ENCODE results near the gene GNPDA1. TPM values are rescaled to one million over a fixed set of nuclear protein-coding genes. Genes with fewer than 3 reads are reported as not detected.
"Not testable (repeated sequence)": the region's sequence is repeated elsewhere in the genome, so short reads cannot be mapped to it uniquely, and the experiment has no call there.

The GNPDA1 gene
- total RNA-seq, 6 donors from 2014 or later = 21.6 to 37.5 (median 31.7) TPM

DNA sequence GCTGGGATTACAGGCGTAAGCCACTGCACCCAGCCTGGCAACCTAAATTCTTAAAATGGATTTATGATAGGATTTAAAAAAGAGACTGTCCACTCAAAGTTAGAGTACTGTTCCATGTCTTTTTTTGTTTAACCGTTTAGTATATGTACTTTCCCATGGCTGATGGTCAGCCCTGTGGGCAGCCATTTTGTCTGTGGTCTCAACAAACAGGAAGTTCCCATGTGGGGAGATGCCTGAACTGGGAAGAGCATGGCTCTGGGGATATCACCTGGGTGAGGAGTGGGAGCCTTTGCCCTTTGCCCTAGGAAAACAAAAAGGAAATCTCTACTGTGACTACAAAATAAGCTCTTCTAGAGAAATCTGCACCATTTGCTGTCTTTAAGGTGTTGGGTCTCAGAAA, 27.5 kb upstream of the GNPDA1 start:
- no peak overlapping the region for H3K4me3 ChIP-seq
- TF ChIP-seq, protein P1, sequence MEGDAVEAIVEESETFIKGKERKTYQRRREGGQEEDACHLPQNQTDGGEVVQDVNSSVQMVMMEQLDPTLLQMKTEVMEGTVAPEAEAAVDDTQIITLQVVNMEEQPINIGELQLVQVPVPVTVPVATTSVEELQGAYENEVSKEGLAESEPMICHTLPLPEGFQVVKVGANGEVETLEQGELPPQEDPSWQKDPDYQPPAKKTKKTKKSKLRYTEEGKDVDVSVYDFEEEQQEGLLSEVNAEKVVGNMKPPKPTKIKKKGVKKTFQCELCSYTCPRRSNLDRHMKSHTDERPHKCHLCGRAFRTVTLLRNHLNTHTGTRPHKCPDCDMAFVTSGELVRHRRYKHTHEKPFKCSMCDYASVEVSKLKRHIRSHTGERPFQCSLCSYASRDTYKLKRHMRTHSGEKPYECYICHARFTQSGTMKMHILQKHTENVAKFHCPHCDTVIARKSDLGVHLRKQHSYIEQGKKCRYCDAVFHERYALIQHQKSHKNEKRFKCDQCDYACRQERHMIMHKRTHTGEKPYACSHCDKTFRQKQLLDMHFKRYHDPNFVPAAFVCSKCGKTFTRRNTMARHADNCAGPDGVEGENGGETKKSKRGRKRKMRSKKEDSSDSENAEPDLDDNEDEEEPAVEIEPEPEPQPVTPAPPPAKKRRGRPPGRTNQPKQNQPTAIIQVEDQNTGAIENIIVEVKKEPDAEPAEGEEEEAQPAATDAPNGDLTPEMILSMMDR (IDR thresholded peaks at IDR 0.05) = no peak
- TF ChIP-seq POLR2AphosphoS5 (IDR thresholded peaks at IDR 0.05) = no peak
- TF ChIP-seq POLR2A (IDR thresholded peaks at IDR 0.05) = no peak
- no peak for TF ChIP-seq EP300 (IDR thresholded peaks at IDR 0.05)
- DNase-seq (no peak), ATAC-seq (ENCODE audit: low FRiP score in 2 of 2) (no peak)
- WGBS, 2 donors = 93 to 97% methylated on average over 2 of the region's 2 CpGs
- H3K36me3 ChIP-seq = no peaks in the 10 kb centered on the region
- no peaks in the 10 kb centered on the region for H3K27me3 ChIP-seq
- H3K9me3 ChIP-seq = no peaks in the 10 kb centered on the region
- no peaks in the 10 kb centered on the region for H3K4me1 ChIP-seq
- no peak overlapping the region for H3K27ac ChIP-seq

DNA sequence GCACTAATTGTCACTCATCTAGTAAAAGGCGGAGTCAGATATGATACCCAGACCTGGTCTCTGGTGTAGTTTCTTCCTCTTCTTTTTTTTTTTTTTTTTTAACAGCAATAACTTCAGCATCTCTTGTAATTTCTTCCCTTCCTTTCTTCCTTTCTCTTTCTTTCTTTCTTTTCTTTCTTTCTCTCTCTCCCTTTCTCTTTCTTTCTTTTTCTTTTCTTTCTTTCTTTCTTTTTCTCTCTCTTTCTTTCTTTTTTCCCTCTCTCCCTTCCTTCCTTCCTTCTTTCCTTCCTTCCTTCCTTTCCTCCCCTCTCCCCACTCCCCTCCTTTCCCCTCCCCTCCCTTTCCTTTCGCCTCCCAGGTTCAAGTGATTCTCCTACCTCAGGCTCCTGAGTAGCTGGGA, 25.9 kb upstream of the GNPDA1 start:
- ATAC-seq (ENCODE audit: low FRiP score in 2 of 2) (no peak), DNase-seq (no peak)
- TF ChIP-seq EP300 (IDR thresholded peaks at IDR 0.05) (no peak), POLR2A (IDR thresholded peaks at IDR 0.05) (no peak), POLR2AphosphoS5 (IDR thresholded peaks at IDR 0.05) (no peak)
- TF ChIP-seq, protein P1 (IDR thresholded peaks at IDR 0.05) = no peak
- no peaks in the 10 kb centered on the region for H3K36me3 ChIP-seq
- no peaks in the 10 kb centered on the region for H3K27me3 ChIP-seq
- H3K9me3 ChIP-seq = no peaks in the 10 kb centered on the region
- no peaks in the 10 kb centered on the region for H3K4me1 ChIP-seq
- no peak overlapping the region for H3K4me3 ChIP-seq
- H3K27ac ChIP-seq = no peak overlapping the region
- WGBS, 2 donors = 98% methylated on average over 2 of the region's 2 CpGs

DNA sequence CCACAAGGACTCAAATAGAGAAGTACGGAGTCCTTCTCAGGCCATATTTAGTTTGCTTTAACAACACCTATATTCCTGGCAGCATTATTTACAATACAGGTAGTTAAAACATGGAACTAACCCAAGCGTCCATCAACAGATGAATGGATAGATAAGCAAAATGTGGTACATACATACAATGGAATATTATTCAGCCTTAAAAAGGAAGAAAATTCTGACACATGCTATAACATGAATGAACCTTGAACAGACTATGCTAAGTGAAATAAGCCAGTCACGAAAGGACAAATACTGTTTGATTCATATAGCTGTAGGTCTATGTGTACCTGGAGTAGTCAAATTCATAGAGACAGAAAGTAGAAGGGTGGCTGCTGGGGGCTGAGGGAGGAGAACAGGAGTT, 24.8 kb upstream of the GNPDA1 start:
- not testable (repeated sequence) for ATAC-seq (ENCODE audit: low FRiP score in 2 of 2); H3K27ac ChIP-seq; H3K36me3 ChIP-seq; H3K9me3 ChIP-seq; H3K4me1 ChIP-seq; DNase-seq; H3K27me3 ChIP-seq; H3K4me3 ChIP-seq
- 91 to 100% methylated on average over 3 of the region's 3 CpGs for WGBS, 2 donors

DNA sequence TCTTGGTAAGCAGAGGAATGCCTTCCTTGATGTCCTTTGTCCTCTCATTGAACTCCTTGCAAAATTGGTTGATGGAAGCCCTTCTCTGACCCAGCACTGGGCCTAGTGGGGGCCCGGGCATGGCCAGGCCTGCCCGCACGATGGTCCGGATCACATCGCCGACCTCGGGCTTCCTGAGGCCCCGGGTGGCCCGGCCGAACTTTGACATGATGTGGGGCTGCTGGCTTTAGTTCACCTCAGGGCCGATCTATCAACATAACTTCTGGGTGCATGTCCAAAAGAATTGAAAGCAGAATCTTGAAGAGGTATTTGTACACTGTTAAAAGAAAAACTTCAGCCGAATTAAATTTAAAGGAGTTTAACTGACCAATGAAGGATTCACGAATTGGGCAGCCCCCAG, 24.1 kb upstream of the GNPDA1 start:
- H3K9me3 ChIP-seq = no peaks in the 10 kb centered on the region
- TF ChIP-seq, protein P1 (IDR thresholded peaks at IDR 0.05) = no peak
- TF ChIP-seq POLR2A (IDR thresholded peaks at IDR 0.05) = no peak
- no peak for TF ChIP-seq EP300 (IDR thresholded peaks at IDR 0.05)
- no peak for TF ChIP-seq POLR2AphosphoS5 (IDR thresholded peaks at IDR 0.05)
- ATAC-seq (ENCODE audit: low FRiP score in 2 of 2) = no peak
- H3K27me3 ChIP-seq = no peaks in the 10 kb centered on the region
- peak in 1 of 2 donors; percentile 56 for DNase-seq
- no peaks in the 10 kb centered on the region for H3K4me1 ChIP-seq
- H3K36me3 ChIP-seq = no peaks in the 10 kb centered on the region
- 90 to 94% methylated on average over 13 of the region's 13 CpGs for WGBS, 2 donors
- H3K4me3 ChIP-seq = no peak overlapping the region
- H3K27ac ChIP-seq = no peak overlapping the region

DNA sequence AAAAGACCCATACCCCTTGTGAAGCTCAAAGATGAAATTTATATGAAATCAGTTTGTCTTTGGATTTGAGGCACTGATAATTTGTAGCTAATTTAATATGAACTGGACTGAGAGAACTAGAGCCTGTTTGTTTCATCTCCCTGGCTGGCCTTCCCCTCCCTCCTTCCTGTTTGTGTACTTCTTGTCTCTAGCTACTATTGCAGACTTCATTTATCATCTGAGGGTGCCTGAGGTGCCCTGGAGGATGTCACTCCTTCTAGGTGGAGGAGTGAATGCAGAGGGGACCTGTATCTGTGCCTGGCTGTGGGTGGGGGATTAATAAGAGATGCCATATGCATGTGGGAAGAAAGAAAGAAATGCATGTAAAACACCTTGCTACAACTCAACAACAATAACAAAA, 22.2 kb upstream of the GNPDA1 start:
- Histone ChIP-seq H3K4me3 (no peak overlapping the region), H3K27me3 (no peaks in the 10 kb centered on the region), H3K9me3 (no peaks in the 10 kb centered on the region), H3K27ac (no peak overlapping the region), H3K4me1 (no peaks in the 10 kb centered on the region), H3K36me3 (no peaks in the 10 kb centered on the region)
- ATAC-seq (ENCODE audit: low FRiP score in 2 of 2) = no peak
- TF ChIP-seq POLR2AphosphoS5 (IDR thresholded peaks at IDR 0.05) = no peak
- TF ChIP-seq, protein P1 (IDR thresholded peaks at IDR 0.05) = no peak
- TF ChIP-seq POLR2A (IDR thresholded peaks at IDR 0.05) = no peak
- TF ChIP-seq EP300 (IDR thresholded peaks at IDR 0.05) = no peak
- no peak for DNase-seq

DNA sequence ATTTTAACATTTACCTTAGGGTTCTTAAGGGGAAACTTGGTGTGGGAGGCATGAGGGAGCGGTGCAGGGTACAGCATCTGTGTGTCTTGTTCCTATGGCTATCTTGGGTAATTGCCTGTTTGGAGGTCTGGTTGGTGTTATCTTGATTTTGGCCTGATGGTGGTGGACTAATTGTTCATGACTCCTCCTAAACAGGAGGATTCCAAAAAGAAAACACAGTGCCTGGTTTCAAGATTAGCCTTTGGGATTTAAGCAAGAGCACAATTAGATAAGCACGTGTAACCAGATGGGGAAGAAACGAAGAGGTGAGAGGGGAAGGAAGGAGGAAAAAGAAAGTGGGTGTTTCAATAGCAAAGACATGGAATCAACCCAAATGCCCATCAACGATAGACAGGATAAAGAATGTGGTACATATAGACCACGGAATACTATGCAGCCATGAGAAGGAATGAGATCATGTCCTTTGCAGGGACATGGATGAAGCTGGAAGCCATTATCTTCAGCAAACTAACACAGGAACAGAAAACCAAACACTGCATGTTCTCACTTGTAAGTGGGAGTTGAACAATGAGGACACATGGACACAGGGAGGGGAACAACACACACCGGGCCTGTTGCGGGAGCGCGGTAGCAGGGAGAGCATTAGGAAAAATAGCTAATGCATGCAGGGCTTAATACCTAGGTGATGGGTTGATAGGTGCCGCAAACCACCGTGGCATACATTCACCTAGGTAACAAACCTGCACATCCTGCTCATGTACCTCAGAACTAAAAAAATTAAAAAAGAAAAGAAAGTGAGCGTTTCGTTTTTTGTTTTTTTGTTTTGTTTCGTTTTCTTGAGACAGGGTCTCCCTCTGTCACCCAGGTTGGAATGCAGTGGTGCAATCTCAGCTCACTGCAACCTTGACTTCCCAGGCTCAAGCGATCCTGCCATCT, 21.1 kb upstream of the GNPDA1 start:
- not testable (repeated sequence) for H3K36me3 ChIP-seq; H3K27me3 ChIP-seq; H3K4me3 ChIP-seq; H3K9me3 ChIP-seq; DNase-seq; H3K27ac ChIP-seq; H3K4me1 ChIP-seq; ATAC-seq (ENCODE audit: low FRiP score in 2 of 2)
- 90 to 91% methylated on average over 15 of the region's 15 CpGs for whole genome bisulfite sequencing, 2 donors
